Fibroblast of mammary gland (primary cell): Measurements from ENCODE around the gene ZFYVE16.
"Not testable (repeated sequence)": the region's sequence is repeated elsewhere in the genome, so short reads cannot be mapped to it uniquely, and the experiment has no call there.

Source experiments
- DNase-seq: peaks from one replicate; pipeline ENCODE4 v3.0.0-alpha.2; 2010; ENCODE audit warnings: low read depth
- H3K4me3 ChIP-seq: 2 replicates; pipeline ENCODE4 v1.5.1; 2011; ENCODE audit warnings: low read depth, mild to moderate bottlenecking, low read length, moderate library complexity; ENCODE audit not compliant: control insufficient read depth
- CTCF ChIP-seq: conservative IDR thresholded peaks from 2 replicates; pipeline ENCODE4 v1.5.1; 2011; ENCODE audit warnings: low read depth, low read length, inconsistent platforms; ENCODE audit not compliant: control insufficient read depth, insufficient read depth

The ZFYVE16 gene

GRCh38 chr5:80411589-80412219, 3.8 kb downstream of the ZFYVE16 start:
- peak; percentile 6 for DNase-seq
- H3K4me3 ChIP-seq = no peak overlapping the region
- TF ChIP-seq CTCF = no peak

- peak; percentile 69 for DNase-seq
- no peak overlapping the region for H3K4me3 ChIP-seq
- TF ChIP-seq CTCF = no peak
These were observed 6.2 kb downstream of the ZFYVE16 start for GRCh38 chr5:80414113-80414512.

GRCh38 chr5:80417973-80418372, 10.1 kb downstream of the ZFYVE16 start:
- H3K4me3 ChIP-seq = no peak overlapping the region
- no peak for DNase-seq
- TF ChIP-seq CTCF = no peak

- not testable (repeated sequence) for DNase-seq, H3K4me3 ChIP-seq
These were observed 16.5 kb downstream of the ZFYVE16 start for GRCh38 chr5:80424365-80424764.

GRCh38 chr5:80435476-80435875, 27.6 kb downstream of the ZFYVE16 start:
- TF ChIP-seq CTCF = no peak
- DNase-seq = no peak
- H3K4me3 ChIP-seq = no peak overlapping the region

- TF ChIP-seq CTCF = no peak
- no peak for DNase-seq
- H3K4me3 ChIP-seq = no peak overlapping the region
These were observed 29.5 kb downstream of the ZFYVE16 start for GRCh38 chr5:80437326-80437725.

- TF ChIP-seq CTCF = no peak
- DNase-seq = no peak
- H3K4me3 ChIP-seq = no peak overlapping the region
These were observed 30.9 kb downstream of the ZFYVE16 start for GRCh38 chr5:80438739-80439138.
